K562 (cell line): ENCODE measurements around the gene SYNGR3. TPM values are rescaled to one million over a fixed set of nuclear protein-coding genes. Genes with fewer than 3 reads are reported as not detected.
A peak's percentile ranks its signal among the peaks of the same experiment; 100 is the strongest.

Source experiments
- CBX8 ChIP-seq: fragments of 200-600 bp; sonication (generic); IDR thresholded peaks from 2 replicates; pipeline ENCODE4 v1.6.1; 2012; ENCODE audit warnings: borderline replicate concordance, mixed run types, low read depth, mild to moderate bottlenecking, moderate library complexity, mixed read lengths, low read length, control low read depth, inconsistent platforms; ENCODE audit not compliant: poor library complexity, severe bottlenecking; ENCODE audit errors: extremely low read depth
- CREBBP ChIP-seq: IDR thresholded peaks from one replicate; pipeline ENCODE4 v1.6.1; 2012; ENCODE audit warnings: low read depth, mild to moderate bottlenecking, control low read depth, inconsistent platforms, low read length
- MBD2 ChIP-seq: sonication (generic); IDR thresholded peaks from 2 replicates; pipeline ENCODE4 v1.6.1; 2016; ENCODE audit warnings: low read depth, borderline replicate concordance
- NR2C1 ChIP-seq, 2 experiments: fragments of 450-650 bp; IDR thresholded peaks; 2 replicates each; pipeline ENCODE4 v1.6.1; 2017; ENCODE audit warnings: mild to moderate bottlenecking in 2 of 2, antibody characterized with exemption in 1 of 2, inconsistent platforms in 1 of 2, missing compliant biosample characterization in 1 of 2, missing genetic modification characterization in 1 of 2
- PTBP1 ChIP-seq: fragments of 200-400 bp; formaldehyde crosslinking; IDR thresholded peaks from 2 replicates; pipeline ENCODE4 v1.6.1; 2017; ENCODE audit warnings: low read depth, low read length
- SPI1 ChIP-seq: IDR thresholded peaks from 2 replicates; pipeline ENCODE4 v1.6.1; 2011; ENCODE audit warnings: low read depth, low read length, control low read depth, borderline replicate concordance
- U2AF1 ChIP-seq: fragments of 200-400 bp; formaldehyde crosslinking; optimal IDR thresholded peaks from 2 replicates; pipeline ENCODE3; 2017; ENCODE audit warnings: mild to moderate bottlenecking, low read depth, low read length, moderate library complexity
- XRCC4 ChIP-seq: IDR thresholded peaks from one replicate; pipeline ENCODE4 v1.6.1; 2011; ENCODE audit not compliant: insufficient read depth, insufficient read length; ENCODE audit errors: extremely low read depth
- ZNF584 ChIP-seq: fragments of 200-800 bp; sonication (Bioruptor generic); IDR thresholded peaks from 2 replicates; pipeline ENCODE4 v1.6.1; 2016; ENCODE audit warnings: low read depth, mild to moderate bottlenecking, missing genetic modification characterization, missing compliant biosample characterization
- polyA plus RNA-seq, 8 experiments: library from polyadenylated mRNA; depleted of rRNA in 4 of 8; stranded (reverse) in 5 of 8; unstranded in 3 of 8; fragments of >200 nt; fragmentation: Nextera tagmentation in 2 of 8; fragmentation: Illumina TruSeq in 1 of 8; extraction: Ambion mirVana in 2 of 8; extraction: Trizol in 1 of 8; gene quantifications; 2 replicates each; pipeline versions ENCODE4 v1.2.1 to v1.2.3, GENCODE V29; 2011 to 2014; ENCODE audit warnings: inconsistent platforms in 1 of 8, missing spikeins in 1 of 8
- total RNA-seq, 7 experiments: library from RNA; depleted of rRNA in 6 of 7; stranded (reverse); fragments of >200 nt in 6 of 7; fragmentation: Illumina TruSeq in 2 of 7; extraction: Trizol in 2 of 7; gene quantifications; 2 replicates each; pipeline versions ENCODE4 v1.2.1 to v1.2.3, GENCODE V29; 2011 to 2021; ENCODE audit warnings: low replicate concordance in 1 of 7
- TF ChIP-seq, protein P1 (sequence below), 2 experiments: fragments of 450-650 bp in 1 of 2; sonication (generic) in 1 of 2; formaldehyde crosslinking in 1 of 2; IDR thresholded peaks; 2 replicates each; pipeline versions ENCODE4 v1.7.1 to v1.9.0; 2016 to 2022; ENCODE audit warnings: inconsistent platforms in 1 of 2, mild to moderate bottlenecking in 1 of 2, missing genetic modification reagents in 1 of 2
- TF ChIP-seq, protein P2 (sequence below): sonication (generic); IDR thresholded peaks from 2 replicates; pipeline ENCODE4 v1.6.1; 2016
- TF ChIP-seq, protein P3 (sequence below): fragments of 250-450 bp; sonication (Bioruptor Pico); IDR thresholded peaks from 2 replicates; pipeline ENCODE4 v1.8.0; 2021; ENCODE audit warnings: borderline replicate concordance, mild to moderate bottlenecking, moderate library complexity; ENCODE audit not compliant: poor library complexity, severe bottlenecking
- TF ChIP-seq, protein P4 (sequence below): sonication (generic); formaldehyde crosslinking; IDR thresholded peaks from 2 replicates; pipeline ENCODE4 v1.8.0; 2022; ENCODE audit warnings: mild to moderate bottlenecking, low read depth, missing genetic modification reagents

Gene SYNGR3
- total and polyA plus RNA-seq, 9 of the 15 experiments (the other 6 are each of a cell fraction or from before 2014, with no cell fraction given), result 3.7 to 69.2 (median 36.3) TPM

DNA sequence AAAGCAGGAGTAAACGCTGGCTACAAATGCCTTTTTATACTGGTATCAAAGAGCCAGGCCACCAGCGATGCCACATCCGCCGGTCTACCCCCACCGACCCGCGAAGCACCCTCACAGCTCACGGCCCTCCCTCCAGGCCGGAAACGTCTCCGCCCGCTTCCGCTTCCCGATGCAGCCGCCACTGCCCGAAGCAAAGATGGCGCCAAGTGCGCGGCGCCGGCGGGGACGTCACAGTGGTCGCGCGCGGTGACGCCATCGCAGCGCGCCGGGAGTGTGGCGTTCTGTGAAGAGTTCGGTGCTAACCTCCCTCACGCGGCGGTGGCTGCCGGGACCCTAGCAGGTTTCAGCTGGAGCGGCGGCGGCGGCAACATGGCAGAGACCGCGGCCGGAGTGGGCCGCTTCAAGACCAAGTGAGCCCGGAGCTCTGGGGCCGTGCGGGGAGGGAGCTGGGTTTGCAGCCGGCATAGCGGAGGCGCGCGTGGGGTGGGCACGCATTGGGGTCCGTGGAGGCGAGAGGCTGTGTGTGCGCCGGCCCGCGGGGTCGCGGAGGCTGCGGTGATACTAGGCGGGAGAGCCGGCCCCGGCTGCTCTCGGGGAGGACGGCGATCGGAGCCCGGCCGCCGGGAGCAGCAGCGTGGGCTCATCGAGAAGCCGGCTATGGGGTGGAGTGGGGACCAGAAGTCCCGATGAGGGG, 17.8 kb upstream of the SYNGR3 start, which contains the start of gene TBL3 (continued):
- TF ChIP-seq, protein P1, sequence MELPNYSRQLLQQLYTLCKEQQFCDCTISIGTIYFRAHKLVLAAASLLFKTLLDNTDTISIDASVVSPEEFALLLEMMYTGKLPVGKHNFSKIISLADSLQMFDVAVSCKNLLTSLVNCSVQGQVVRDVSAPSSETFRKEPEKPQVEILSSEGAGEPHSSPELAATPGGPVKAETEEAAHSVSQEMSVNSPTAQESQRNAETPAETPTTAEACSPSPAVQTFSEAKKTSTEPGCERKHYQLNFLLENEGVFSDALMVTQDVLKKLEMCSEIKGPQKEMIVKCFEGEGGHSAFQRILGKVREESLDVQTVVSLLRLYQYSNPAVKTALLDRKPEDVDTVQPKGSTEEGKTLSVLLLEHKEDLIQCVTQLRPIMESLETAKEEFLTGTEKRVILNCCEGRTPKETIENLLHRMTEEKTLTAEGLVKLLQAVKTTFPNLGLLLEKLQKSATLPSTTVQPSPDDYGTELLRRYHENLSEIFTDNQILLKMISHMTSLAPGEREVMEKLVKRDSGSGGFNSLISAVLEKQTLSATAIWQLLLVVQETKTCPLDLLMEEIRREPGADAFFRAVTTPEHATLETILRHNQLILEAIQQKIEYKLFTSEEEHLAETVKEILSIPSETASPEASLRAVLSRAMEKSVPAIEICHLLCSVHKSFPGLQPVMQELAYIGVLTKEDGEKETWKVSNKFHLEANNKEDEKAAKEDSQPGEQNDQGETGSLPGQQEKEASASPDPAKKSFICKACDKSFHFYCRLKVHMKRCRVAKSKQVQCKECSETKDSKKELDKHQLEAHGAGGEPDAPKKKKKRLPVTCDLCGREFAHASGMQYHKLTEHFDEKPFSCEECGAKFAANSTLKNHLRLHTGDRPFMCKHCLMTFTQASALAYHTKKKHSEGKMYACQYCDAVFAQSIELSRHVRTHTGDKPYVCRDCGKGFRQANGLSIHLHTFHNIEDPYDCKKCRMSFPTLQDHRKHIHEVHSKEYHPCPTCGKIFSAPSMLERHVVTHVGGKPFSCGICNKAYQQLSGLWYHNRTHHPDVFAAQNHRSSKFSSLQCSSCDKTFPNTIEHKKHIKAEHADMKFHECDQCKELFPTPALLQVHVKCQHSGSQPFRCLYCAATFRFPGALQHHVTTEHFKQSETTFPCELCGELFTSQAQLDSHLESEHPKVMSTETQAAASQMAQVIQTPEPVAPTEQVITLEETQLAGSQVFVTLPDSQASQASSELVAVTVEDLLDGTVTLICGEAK (IDR thresholded peaks at IDR 0.05), result peak; percentile 98
- TF ChIP-seq, protein P1 (CRISPR knock-in tag; IDR thresholded peaks at IDR 0.05), result no peak; the same call in 1 of the 2 replicates
- TF ChIP-seq ZNF584 (CRISPR knock-in tag) (no peak), SPI1 (peak; percentile 69; the same call in 1 of the 2 replicates), U2AF1 (peak; percentile 76), PTBP1 (no peak), CBX8 (no peak), CREBBP (no peak), XRCC4 (no peak), MBD2 (peak; percentile 95), NR2C1 (IDR thresholded peaks at IDR 0.05) (peak; percentile 86), NR2C1 (tag; IDR thresholded peaks at IDR 0.05) (peak; percentile 89)
- TF ChIP-seq, protein P2, sequence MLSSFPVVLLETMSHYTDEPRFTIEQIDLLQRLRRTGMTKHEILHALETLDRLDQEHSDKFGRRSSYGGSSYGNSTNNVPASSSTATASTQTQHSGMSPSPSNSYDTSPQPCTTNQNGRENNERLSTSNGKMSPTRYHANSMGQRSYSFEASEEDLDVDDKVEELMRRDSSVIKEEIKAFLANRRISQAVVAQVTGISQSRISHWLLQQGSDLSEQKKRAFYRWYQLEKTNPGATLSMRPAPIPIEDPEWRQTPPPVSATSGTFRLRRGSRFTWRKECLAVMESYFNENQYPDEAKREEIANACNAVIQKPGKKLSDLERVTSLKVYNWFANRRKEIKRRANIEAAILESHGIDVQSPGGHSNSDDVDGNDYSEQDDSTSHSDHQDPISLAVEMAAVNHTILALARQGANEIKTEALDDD, result no peak; the same call in 1 of the 2 replicates
- TF ChIP-seq, protein P3, sequence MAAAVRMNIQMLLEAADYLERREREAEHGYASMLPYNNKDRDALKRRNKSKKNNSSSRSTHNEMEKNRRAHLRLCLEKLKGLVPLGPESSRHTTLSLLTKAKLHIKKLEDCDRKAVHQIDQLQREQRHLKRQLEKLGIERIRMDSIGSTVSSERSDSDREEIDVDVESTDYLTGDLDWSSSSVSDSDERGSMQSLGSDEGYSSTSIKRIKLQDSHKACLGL, result peak; percentile 64
- TF ChIP-seq, protein P4, sequence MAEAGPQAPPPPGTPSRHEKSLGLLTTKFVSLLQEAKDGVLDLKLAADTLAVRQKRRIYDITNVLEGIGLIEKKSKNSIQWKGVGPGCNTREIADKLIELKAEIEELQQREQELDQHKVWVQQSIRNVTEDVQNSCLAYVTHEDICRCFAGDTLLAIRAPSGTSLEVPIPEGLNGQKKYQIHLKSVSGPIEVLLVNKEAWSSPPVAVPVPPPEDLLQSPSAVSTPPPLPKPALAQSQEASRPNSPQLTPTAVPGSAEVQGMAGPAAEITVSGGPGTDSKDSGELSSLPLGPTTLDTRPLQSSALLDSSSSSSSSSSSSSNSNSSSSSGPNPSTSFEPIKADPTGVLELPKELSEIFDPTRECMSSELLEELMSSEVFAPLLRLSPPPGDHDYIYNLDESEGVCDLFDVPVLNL (CRISPR knock-in tag), result peak; percentile 84; the same call in 1 of the 2 replicates
